ENCODE data around the gene PRXL2B.

PRXL2B gene

GRCh38 chr1:2604156-2604843 lies 17.7 kb downstream of the PRXL2B start:
- H3K27ac ChIP-seq (ENCODE audit: low read depth, low read length), result no peak overlapping the region
- H3K27me3 ChIP-seq (ENCODE audit: insufficient read depth, low read length), result peaks cover 33% of the 10 kb centered on the region; the same call in 1 of the 2 replicates
- H2AFZ ChIP-seq (ENCODE audit: low read length, unreplicated experiment), result no peak overlapping the region
- H3K79me2 ChIP-seq (ENCODE audit: control insufficient read depth, insufficient read depth, low read length, unreplicated experiment), result no peaks in the 10 kb centered on the region
- no peaks in the 10 kb centered on the region for H3K36me3 ChIP-seq (ENCODE audit: insufficient read depth, low read length)
- no peak overlapping the region for H3K4me3 ChIP-seq (ENCODE audit: low read depth, low read length)
- H3K4me1 ChIP-seq (ENCODE audit: control insufficient read depth, insufficient read depth, low read length, unreplicated experiment), result no peaks in the 10 kb centered on the region

- no peaks in the 10 kb centered on the region for H3K4me1 ChIP-seq (ENCODE audit: control insufficient read depth, insufficient read depth, low read length, unreplicated experiment)
- H3K27ac ChIP-seq (ENCODE audit: low read depth, low read length), result no peak overlapping the region
- H2AFZ ChIP-seq (ENCODE audit: low read length, unreplicated experiment), result no peak overlapping the region
- no peak overlapping the region for H3K4me3 ChIP-seq (ENCODE audit: low read depth, low read length)
- no peaks in the 10 kb centered on the region for H3K79me2 ChIP-seq (ENCODE audit: control insufficient read depth, insufficient read depth, low read length, unreplicated experiment)
- no peaks in the 10 kb centered on the region for H3K36me3 ChIP-seq (ENCODE audit: insufficient read depth, low read length)
- H3K27me3 ChIP-seq (ENCODE audit: insufficient read depth, low read length), result peaks cover 39% of the 10 kb centered on the region; the same call in 1 of the 2 replicates
Observed at GRCh38 chr1:2604844-2605508, 18.4 kb downstream of the PRXL2B start.

- Histone ChIP-seq H3K27me3 (ENCODE audit: insufficient read depth, low read length) (peaks cover 44% of the 10 kb centered on the region), H3K79me2 (ENCODE audit: control insufficient read depth, insufficient read depth, low read length, unreplicated experiment) (no peaks in the 10 kb centered on the region), H3K36me3 (ENCODE audit: insufficient read depth, low read length) (no peaks in the 10 kb centered on the region), H2AFZ (ENCODE audit: low read length, unreplicated experiment) (no peak overlapping the region), H3K4me1 (ENCODE audit: control insufficient read depth, insufficient read depth, low read length, unreplicated experiment) (peaks cover 5% of the 10 kb centered on the region), H3K27ac (ENCODE audit: low read depth, low read length) (no peak overlapping the region), H3K4me3 (ENCODE audit: low read depth, low read length) (no peak overlapping the region)
Observed at GRCh38 chr1:2605509-2606395, 19.2 kb downstream of the PRXL2B start.

- Histone ChIP-seq H3K4me3 (ENCODE audit: low read depth, low read length) (no peak overlapping the region), H3K27ac (ENCODE audit: low read depth, low read length) (no peak overlapping the region), H3K27me3 (ENCODE audit: insufficient read depth, low read length) (peaks cover 37% of the 10 kb centered on the region), H2AFZ (ENCODE audit: low read length, unreplicated experiment) (no peak overlapping the region), H3K79me2 (ENCODE audit: control insufficient read depth, insufficient read depth, low read length, unreplicated experiment) (no peaks in the 10 kb centered on the region), H3K36me3 (ENCODE audit: insufficient read depth, low read length) (no peaks in the 10 kb centered on the region), H3K4me1 (ENCODE audit: control insufficient read depth, insufficient read depth, low read length, unreplicated experiment) (peaks cover 8% of the 10 kb centered on the region)
Observed at GRCh38 chr1:2606396-2606880, 19.9 kb downstream of the PRXL2B start.

GRCh38 chr1:2606881-2607621 lies 20.5 kb downstream of the PRXL2B start:
- Histone ChIP-seq H3K79me2 (ENCODE audit: control insufficient read depth, insufficient read depth, low read length, unreplicated experiment) (no peaks in the 10 kb centered on the region), H3K4me1 (ENCODE audit: control insufficient read depth, insufficient read depth, low read length, unreplicated experiment) (peaks cover 8% of the 10 kb centered on the region), H3K27me3 (ENCODE audit: insufficient read depth, low read length) (peaks cover 31% of the 10 kb centered on the region), H2AFZ (ENCODE audit: low read length, unreplicated experiment) (no peak overlapping the region), H3K4me3 (ENCODE audit: low read depth, low read length) (no peak overlapping the region), H3K36me3 (ENCODE audit: insufficient read depth, low read length) (no peaks in the 10 kb centered on the region), H3K27ac (ENCODE audit: low read depth, low read length) (no peak overlapping the region)

- Histone ChIP-seq H2AFZ (ENCODE audit: low read length, unreplicated experiment) (no peak overlapping the region), H3K36me3 (ENCODE audit: insufficient read depth, low read length) (no peaks in the 10 kb centered on the region), H3K4me1 (ENCODE audit: control insufficient read depth, insufficient read depth, low read length, unreplicated experiment) (peaks cover 8% of the 10 kb centered on the region), H3K27me3 (ENCODE audit: insufficient read depth, low read length) (peaks cover 35% of the 10 kb centered on the region), H3K79me2 (ENCODE audit: control insufficient read depth, insufficient read depth, low read length, unreplicated experiment) (no peaks in the 10 kb centered on the region), H3K4me3 (ENCODE audit: low read depth, low read length) (no peak overlapping the region), H3K27ac (ENCODE audit: low read depth, low read length) (no peak overlapping the region)
Observed at GRCh38 chr1:2607641-2608091, 21.1 kb downstream of the PRXL2B start.

- H3K27ac ChIP-seq (ENCODE audit: low read depth, low read length), result no peak overlapping the region
- no peak overlapping the region for H2AFZ ChIP-seq (ENCODE audit: low read length, unreplicated experiment)
- H3K27me3 ChIP-seq (ENCODE audit: insufficient read depth, low read length), result peaks cover 35% of the 10 kb centered on the region
Observed at GRCh38 chr1:2609319-2610035, 22.9 kb downstream of the PRXL2B start.

GRCh38 chr1:2610036-2610959 lies 23.7 kb downstream of the PRXL2B start:
- H3K27me3 ChIP-seq (ENCODE audit: insufficient read depth, low read length), result peaks cover 39% of the 10 kb centered on the region
- H3K36me3 ChIP-seq (ENCODE audit: insufficient read depth, low read length), result no peaks in the 10 kb centered on the region
- no peak overlapping the region for H3K27ac ChIP-seq (ENCODE audit: low read depth, low read length)
- H3K4me3 ChIP-seq (ENCODE audit: low read depth, low read length), result peak overlapping the region; percentile 40; the same call in 1 of the 2 replicates
- no peaks in the 10 kb centered on the region for H3K79me2 ChIP-seq (ENCODE audit: control insufficient read depth, insufficient read depth, low read length, unreplicated experiment)
- H3K4me1 ChIP-seq (ENCODE audit: control insufficient read depth, insufficient read depth, low read length, unreplicated experiment), result peaks cover 8% of the 10 kb centered on the region
- no peak overlapping the region for H2AFZ ChIP-seq (ENCODE audit: low read length, unreplicated experiment)

More at GRCh38 chr1:2609319-2610035, 22.9 kb downstream of the PRXL2B start:
- no peak overlapping the region for H3K4me3 ChIP-seq (ENCODE audit: low read depth, low read length)
- no peaks in the 10 kb centered on the region for H3K36me3 ChIP-seq (ENCODE audit: insufficient read depth, low read length)
- peaks cover 8% of the 10 kb centered on the region for H3K4me1 ChIP-seq (ENCODE audit: control insufficient read depth, insufficient read depth, low read length, unreplicated experiment)
- no peaks in the 10 kb centered on the region for H3K79me2 ChIP-seq (ENCODE audit: control insufficient read depth, insufficient read depth, low read length, unreplicated experiment)

GRCh38 chr1:2611031-2611501 lies 24.5 kb downstream of the PRXL2B start:
- Histone ChIP-seq H3K27me3 (ENCODE audit: insufficient read depth, low read length) (peaks cover 41% of the 10 kb centered on the region), H2AFZ (ENCODE audit: low read length, unreplicated experiment) (no peak overlapping the region), H3K36me3 (ENCODE audit: insufficient read depth, low read length) (no peaks in the 10 kb centered on the region), H3K4me1 (ENCODE audit: control insufficient read depth, insufficient read depth, low read length, unreplicated experiment) (peaks cover 8% of the 10 kb centered on the region), H3K79me2 (ENCODE audit: control insufficient read depth, insufficient read depth, low read length, unreplicated experiment) (no peaks in the 10 kb centered on the region), H3K4me3 (ENCODE audit: low read depth, low read length) (peak overlapping the region; percentile 40; the same call in 1 of the 2 replicates), H3K27ac (ENCODE audit: low read depth, low read length) (no peak overlapping the region)

Measured in ACC112 (cell line).